HEK293 (cell line): ENCODE results near the gene MUC15.

Experiments
- CTCF ChIA-PET: fragments of 350-600 bp; formaldehyde crosslinking; extraction: SDS; loops from one replicate; lab custom pipeline; 2021; ENCODE audit warnings: antibody characterized with exemption; lab: Yijun Ruan, JAX
- POLR2A ChIA-PET: fragments of 300-600 bp; formaldehyde crosslinking; extraction: SDS; loops from one replicate; lab custom pipeline; 2020; ENCODE audit warnings: antibody characterized with exemption, inconsistent platforms; lab: Yijun Ruan, JAX
- H3K27ac ChIP-seq: fragments of 200-500 bp; sonication (Bioruptor generic); 2 replicates; pipeline ENCODE4 v1.5.1; 2014; ENCODE audit warnings: low read depth, low read length, control low read depth, inconsistent platforms; ENCODE audit errors: extremely low read depth
- H3K36me3 ChIP-seq, 2 experiments: fragments of 200-500 bp in 1 of 2; sonication (Bioruptor generic) in 1 of 2; 1 replicate in 1 of 2; 2 replicates in 1 of 2; pipeline ENCODE4 v1.5.1; 2014 to 2017; ENCODE audit warnings: inconsistent platforms in 2 of 2, low read length in 2 of 2; ENCODE audit not compliant: control insufficient read depth in 2 of 2, insufficient read depth in 1 of 2
- H3K4me1 ChIP-seq: fragments of 200-500 bp; sonication (Bioruptor generic); 2 replicates; pipeline ENCODE4 v1.5.1; 2014; ENCODE audit warnings: mild to moderate bottlenecking, low read length, inconsistent platforms; ENCODE audit not compliant: control insufficient read depth, insufficient read depth
- H3K4me3 ChIP-seq: 2 replicates; pipeline ENCODE4 v1.5.1; 2011; ENCODE audit warnings: low read depth, mild to moderate bottlenecking, control low read depth, low read length, moderate library complexity
- H3K9me3 ChIP-seq: fragments of 200-500 bp; sonication (Bioruptor generic); 2 replicates; pipeline ENCODE4 v1.5.1; 2014; ENCODE audit warnings: low read depth, low read length, inconsistent platforms; ENCODE audit not compliant: control insufficient read depth, insufficient read depth
- KLF16 ChIP-seq: fragments of 450-650 bp; formaldehyde crosslinking; IDR thresholded peaks from 2 replicates; pipeline ENCODE4 v1.5.1; 2017; ENCODE audit warnings: missing biosample characterization, missing genetic modification characterization
- KLF7 ChIP-seq: fragments of 450-650 bp; formaldehyde crosslinking; IDR thresholded peaks from 2 replicates; pipeline ENCODE4 v1.5.1; 2016; ENCODE audit warnings: missing biosample characterization, missing genetic modification characterization, borderline replicate concordance
- KLF9 ChIP-seq: fragments of 450-650 bp; formaldehyde crosslinking; IDR thresholded peaks from 2 replicates; pipeline ENCODE4 v1.5.1; 2016; ENCODE audit warnings: missing biosample characterization, missing genetic modification characterization, low read depth
- MYNN ChIP-seq: fragments of 450-650 bp; formaldehyde crosslinking; IDR thresholded peaks from 2 replicates; pipeline ENCODE4 v1.5.1; 2016; ENCODE audit warnings: missing biosample characterization, missing genetic modification characterization, borderline replicate concordance
- SALL2 ChIP-seq: fragments of 450-650 bp; formaldehyde crosslinking; IDR thresholded peaks from 2 replicates; pipeline ENCODE4 v1.5.0; 2017; ENCODE audit warnings: missing biosample characterization, mild to moderate bottlenecking, missing genetic modification characterization, borderline replicate concordance
- TSHZ1 ChIP-seq: fragments of 450-650 bp; formaldehyde crosslinking; IDR thresholded peaks from 2 replicates; pipeline ENCODE4 v1.5.1; 2016; ENCODE audit warnings: missing biosample characterization, missing genetic modification characterization, borderline replicate concordance
- ZNF10 ChIP-seq: fragments of 450-650 bp; formaldehyde crosslinking; IDR thresholded peaks from 2 replicates; pipeline ENCODE4 v1.5.1; 2017; ENCODE audit warnings: missing biosample characterization, missing genetic modification characterization
- ZNF157 ChIP-seq: fragments of 450-650 bp; formaldehyde crosslinking; IDR thresholded peaks from 2 replicates; pipeline ENCODE4 v1.5.1; 2016; ENCODE audit warnings: missing biosample characterization, missing genetic modification characterization
- ZNF175 ChIP-seq: fragments of 450-650 bp; formaldehyde crosslinking; IDR thresholded peaks from 2 replicates; pipeline ENCODE4 v1.5.1; 2016; ENCODE audit warnings: missing biosample characterization, missing genetic modification characterization
- ZNF202 ChIP-seq: fragments of 450-650 bp; formaldehyde crosslinking; IDR thresholded peaks from 2 replicates; pipeline ENCODE4 v1.5.1; 2016; ENCODE audit warnings: missing biosample characterization, missing genetic modification characterization, borderline replicate concordance
- ZNF211 ChIP-seq: fragments of 450-650 bp; formaldehyde crosslinking; IDR thresholded peaks from 2 replicates; pipeline ENCODE4 v1.5.1; 2016; ENCODE audit warnings: low read depth, missing biosample characterization, missing genetic modification characterization
- ZNF280D ChIP-seq: fragments of 450-650 bp; formaldehyde crosslinking; IDR thresholded peaks from 2 replicates; pipeline ENCODE4 v1.5.1; 2016; ENCODE audit warnings: missing biosample characterization, missing genetic modification characterization
- ZNF398 ChIP-seq: fragments of 450-650 bp; formaldehyde crosslinking; IDR thresholded peaks from 2 replicates; pipeline ENCODE4 v1.5.1; 2017; ENCODE audit warnings: missing biosample characterization, missing genetic modification characterization
- ZNF433 ChIP-seq: fragments of 450-650 bp; formaldehyde crosslinking; IDR thresholded peaks from 2 replicates; pipeline ENCODE4 v1.5.1; 2016; ENCODE audit warnings: missing biosample characterization, missing genetic modification characterization, low read depth
- ZNF501 ChIP-seq: fragments of 450-650 bp; formaldehyde crosslinking; IDR thresholded peaks from 2 replicates; pipeline ENCODE4 v1.5.1; 2016; ENCODE audit warnings: missing biosample characterization, missing genetic modification characterization
- ZNF529 ChIP-seq: fragments of 450-650 bp; formaldehyde crosslinking; IDR thresholded peaks from 2 replicates; pipeline ENCODE4 v1.5.1; 2017; ENCODE audit warnings: missing genetic modification characterization, missing biosample characterization; ENCODE audit not compliant: insufficient replicate concordance
- ZNF549 ChIP-seq: fragments of 450-650 bp; IDR thresholded peaks from 2 replicates; pipeline ENCODE4 v1.5.1; 2018; ENCODE audit warnings: missing biosample characterization, missing genetic modification characterization, mild to moderate bottlenecking, inconsistent platforms, moderate library complexity
- ZNF596 ChIP-seq: fragments of 450-650 bp; IDR thresholded peaks from 2 replicates; pipeline ENCODE4 v1.5.0; 2018; ENCODE audit warnings: missing biosample characterization, mild to moderate bottlenecking, missing genetic modification characterization, moderate library complexity
- ZNF654 ChIP-seq: fragments of 450-650 bp; formaldehyde crosslinking; IDR thresholded peaks from 2 replicates; pipeline ENCODE4 v1.5.1; 2016; ENCODE audit warnings: low read depth, missing biosample characterization, missing genetic modification characterization
- TF ChIP-seq, protein P1 (sequence below): fragments of 450-650 bp; formaldehyde crosslinking; IDR thresholded peaks from 2 replicates; pipeline ENCODE4 v1.5.1; 2017; ENCODE audit warnings: missing biosample characterization, missing genetic modification characterization
- TF ChIP-seq, protein P2 (sequence below): fragments of 450-650 bp; formaldehyde crosslinking; IDR thresholded peaks from 2 replicates; pipeline ENCODE4 v1.5.1; 2017; ENCODE audit warnings: missing biosample characterization, missing genetic modification characterization

The MUC15 gene

DNA sequence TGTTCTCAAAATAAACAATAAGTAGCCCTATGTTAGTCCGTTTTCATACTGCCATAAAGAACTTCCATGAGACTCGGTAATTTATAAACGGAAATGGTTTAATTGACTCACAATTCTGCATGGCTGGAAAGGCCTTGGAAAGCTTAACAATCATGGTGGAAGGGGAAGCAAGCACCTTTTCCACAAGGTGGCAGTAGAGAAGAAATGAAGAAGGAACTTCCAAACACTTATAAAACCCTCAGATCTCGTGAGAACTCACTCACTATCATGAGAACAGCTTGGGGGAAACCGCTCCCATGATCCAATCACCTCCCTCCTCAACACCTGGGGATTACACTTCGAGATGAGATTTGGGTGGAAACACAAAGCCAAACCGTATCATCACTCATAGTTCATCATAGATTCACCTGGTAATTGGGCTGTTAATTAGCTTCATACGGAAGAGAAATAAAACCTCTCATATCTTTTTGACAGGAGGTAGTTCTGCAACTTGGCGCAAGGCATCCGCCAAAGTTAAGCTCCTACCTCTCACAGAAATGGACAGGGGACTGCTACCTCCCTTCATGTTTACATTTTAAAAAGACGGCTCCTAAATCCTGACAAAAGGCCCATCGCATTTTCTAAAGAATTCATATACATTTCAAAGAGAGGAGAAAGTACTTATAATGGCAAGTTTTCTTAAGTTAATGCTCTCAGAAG is 49.0 kb downstream of the MUC15 start:
- H3K27ac ChIP-seq = no peak overlapping the region
- CTCF ChIA-PET = interaction anchor here (0.6 to 1.8 kb wide), 6 partner anchors 8 to 759 kb away, joined by 3 to 6 read pairs (median 3); no protein-coding TSS in a partner anchor
- H3K4me3 ChIP-seq = no peak overlapping the region
- POLR2A ChIA-PET = no interaction called here
- no peaks in the 10 kb centered on the region for H3K36me3 ChIP-seq
- no peaks in the 10 kb centered on the region for H3K9me3 ChIP-seq
- no peaks in the 10 kb centered on the region for H3K4me1 ChIP-seq
- TF ChIP-seq ZNF398 (no peak), SALL2 (no peak), KLF9 (tag by site-specific recombination) (no peak), ZNF596 (no peak), ZNF501 (tag by site-specific recombination) (no peak), ZNF654 (tag by site-specific recombination) (no peak; the same call in 1 of the 2 replicates), ZNF280D (tag by site-specific recombination) (no peak), ZNF433 (no peak), ZNF202 (tag by site-specific recombination) (no peak), ZNF549 (no peak), ZNF175 (tag by site-specific recombination) (no peak), TSHZ1 (tag by site-specific recombination) (no peak)
- TF ChIP-seq, protein P1, sequence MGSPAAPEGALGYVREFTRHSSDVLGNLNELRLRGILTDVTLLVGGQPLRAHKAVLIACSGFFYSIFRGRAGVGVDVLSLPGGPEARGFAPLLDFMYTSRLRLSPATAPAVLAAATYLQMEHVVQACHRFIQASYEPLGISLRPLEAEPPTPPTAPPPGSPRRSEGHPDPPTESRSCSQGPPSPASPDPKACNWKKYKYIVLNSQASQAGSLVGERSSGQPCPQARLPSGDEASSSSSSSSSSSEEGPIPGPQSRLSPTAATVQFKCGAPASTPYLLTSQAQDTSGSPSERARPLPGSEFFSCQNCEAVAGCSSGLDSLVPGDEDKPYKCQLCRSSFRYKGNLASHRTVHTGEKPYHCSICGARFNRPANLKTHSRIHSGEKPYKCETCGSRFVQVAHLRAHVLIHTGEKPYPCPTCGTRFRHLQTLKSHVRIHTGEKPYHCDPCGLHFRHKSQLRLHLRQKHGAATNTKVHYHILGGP = no peak

DNA sequence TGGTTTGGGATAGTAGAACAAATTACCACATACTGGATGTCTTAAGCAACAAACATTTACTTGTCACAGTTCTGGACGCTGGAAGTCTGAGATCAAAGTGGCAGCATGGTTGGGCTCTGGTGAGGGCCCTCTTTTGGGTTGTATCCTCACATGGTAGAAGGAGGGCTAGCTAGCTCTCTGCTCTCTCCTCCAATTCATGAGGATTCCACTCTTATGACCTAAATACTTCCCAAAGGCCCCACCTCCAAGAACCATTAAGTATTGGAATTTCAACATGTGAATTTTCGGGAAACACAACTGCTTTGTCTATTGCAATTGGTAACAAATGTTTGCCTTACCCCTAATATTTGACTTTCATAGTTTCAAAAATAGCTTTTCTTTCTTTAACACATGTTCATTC is 52.6 kb downstream of the MUC15 start:
- Histone ChIP-seq H3K9me3 (no peaks in the 10 kb centered on the region), H3K27ac (no peak overlapping the region), H3K36me3 (no peaks in the 10 kb centered on the region), H3K4me3 (no peak overlapping the region), H3K4me1 (no peaks in the 10 kb centered on the region)
- ChIA-PET CTCF (no interaction called here), POLR2A (no interaction called here)
- TF ChIP-seq KLF7 (tag by site-specific recombination) (no peak), ZNF157 (tag by site-specific recombination) (no peak), ZNF211 (tag by site-specific recombination) (no peak), ZNF10 (tag by site-specific recombination) (no peak), MYNN (no peak), KLF16 (tag by site-specific recombination) (no peak), ZNF529 (tag by site-specific recombination) (no peak)
- TF ChIP-seq, protein P2, sequence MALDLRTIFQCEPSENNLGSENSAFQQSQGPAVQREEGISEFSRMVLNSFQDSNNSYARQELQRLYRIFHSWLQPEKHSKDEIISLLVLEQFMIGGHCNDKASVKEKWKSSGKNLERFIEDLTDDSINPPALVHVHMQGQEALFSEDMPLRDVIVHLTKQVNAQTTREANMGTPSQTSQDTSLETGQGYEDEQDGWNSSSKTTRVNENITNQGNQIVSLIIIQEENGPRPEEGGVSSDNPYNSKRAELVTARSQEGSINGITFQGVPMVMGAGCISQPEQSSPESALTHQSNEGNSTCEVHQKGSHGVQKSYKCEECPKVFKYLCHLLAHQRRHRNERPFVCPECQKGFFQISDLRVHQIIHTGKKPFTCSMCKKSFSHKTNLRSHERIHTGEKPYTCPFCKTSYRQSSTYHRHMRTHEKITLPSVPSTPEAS (tag by site-specific recombination) = no peak
